Activated T-helper 2 cell treated with anti-CD3 and anti-CD28 coated beads, Interferon-gamma antibody, Interleukin-2, Interleukin-4, amounts not matched to agents 10 μg/mL and 5 μg/mL and 100 μg/mL, durations not matched to agents 14 hours and 24 hours and 36 hours (primary cell): ENCODE results near the gene GRM8. TPM values are rescaled to one million over a fixed set of nuclear protein-coding genes. Genes with fewer than 3 reads are reported as not detected.

Experiments
- DNase-seq: peaks from one replicate; pipeline ENCODE4 v3.0.0; 2021; ENCODE audit warnings: low spot score
- H3K27ac Mint-ChIP-seq: one replicate; pipeline ENCODE4 v1.8.0; 2021; ENCODE audit warnings: mixed read lengths
- H3K27me3 Mint-ChIP-seq: one replicate; pipeline ENCODE4 v1.8.0; 2021; ENCODE audit warnings: low read depth, mixed read lengths
- H3K36me3 Mint-ChIP-seq: one replicate; pipeline ENCODE4 v1.8.0; 2021; ENCODE audit warnings: low read depth, mixed read lengths
- H3K4me1 Mint-ChIP-seq: one replicate; pipeline ENCODE4 v1.8.0; 2021; ENCODE audit warnings: low read depth, mixed read lengths
- H3K4me3 Mint-ChIP-seq: one replicate; pipeline ENCODE4 v1.8.0; 2021; ENCODE audit warnings: low read depth, mild to moderate bottlenecking, moderate library complexity, mixed read lengths
- H3K9me3 Mint-ChIP-seq: one replicate; pipeline ENCODE4 v1.8.0; 2021; ENCODE audit warnings: mixed read lengths
- intact Hi-C: fragments of 100-400 bp; cut with micrococcal nuclease; formaldehyde crosslinking; loops from one replicate; pipeline ENCODE4 v1.15.1; 2023
- total RNA-seq: library from RNA; stranded (reverse); gene quantifications from 2 replicates; pipeline ENCODE4 v1.2.3, GENCODE V29; 2022

GRM8 gene
- total RNA-seq, 1 donor from 2014 or later = not detected

DNA sequence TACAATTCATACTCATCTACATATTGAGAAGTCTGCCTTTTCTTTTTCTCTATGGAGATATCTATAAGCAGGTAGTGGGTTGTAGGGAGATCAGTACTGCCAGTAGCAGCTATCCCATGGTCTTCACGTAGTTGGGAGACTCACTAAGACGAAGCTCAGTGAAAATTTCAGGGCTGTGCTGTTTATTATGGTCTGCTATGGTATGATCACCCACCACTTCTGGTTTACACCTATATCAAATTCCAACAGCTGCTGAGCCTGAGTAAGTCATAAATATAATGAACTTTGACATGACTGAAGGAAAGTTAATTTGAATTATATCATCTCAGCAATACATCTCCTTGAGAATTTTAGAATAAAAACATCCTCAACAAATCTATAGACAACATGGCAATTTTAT lies 741.7 kb downstream of the GRM8 start:
- H3K4me3 Mint-ChIP-seq = no peak overlapping the region
- no peaks in the 10 kb centered on the region for H3K4me1 Mint-ChIP-seq
- no peak for DNase-seq
- intact Hi-C loops = no loop called here
- H3K27ac Mint-ChIP-seq = no peak overlapping the region
- H3K36me3 Mint-ChIP-seq = no peaks in the 10 kb centered on the region
- no peaks in the 10 kb centered on the region for H3K27me3 Mint-ChIP-seq
- H3K9me3 Mint-ChIP-seq = no peaks in the 10 kb centered on the region

DNA sequence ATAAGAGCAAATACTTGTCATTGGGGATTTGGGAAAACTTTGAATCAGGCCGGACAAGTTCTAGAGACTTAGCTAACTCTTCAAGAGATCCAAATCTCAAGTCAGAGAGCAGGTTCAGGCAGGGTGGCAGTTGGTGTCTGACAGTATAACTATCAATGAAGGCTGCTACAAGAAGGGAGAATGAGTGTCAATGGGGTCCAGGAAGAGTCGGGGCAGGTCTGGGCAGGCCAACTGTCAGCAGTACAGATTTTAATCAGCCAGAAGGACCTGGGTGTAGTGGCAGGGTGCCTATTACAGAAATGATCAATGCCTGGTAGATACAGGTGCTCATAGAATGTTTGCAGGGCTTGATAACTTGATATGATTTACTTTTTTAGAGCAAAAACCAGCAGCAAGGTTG lies 751.1 kb downstream of the GRM8 start:
- peaks cover 4% of the 10 kb centered on the region for H3K9me3 Mint-ChIP-seq
- H3K36me3 Mint-ChIP-seq = no peaks in the 10 kb centered on the region
- H3K27ac Mint-ChIP-seq = no peak overlapping the region
- intact Hi-C loops = no loop called here
- no peak for DNase-seq
- H3K4me1 Mint-ChIP-seq = no peaks in the 10 kb centered on the region
- no peak overlapping the region for H3K4me3 Mint-ChIP-seq
- H3K27me3 Mint-ChIP-seq = no peaks in the 10 kb centered on the region

DNA sequence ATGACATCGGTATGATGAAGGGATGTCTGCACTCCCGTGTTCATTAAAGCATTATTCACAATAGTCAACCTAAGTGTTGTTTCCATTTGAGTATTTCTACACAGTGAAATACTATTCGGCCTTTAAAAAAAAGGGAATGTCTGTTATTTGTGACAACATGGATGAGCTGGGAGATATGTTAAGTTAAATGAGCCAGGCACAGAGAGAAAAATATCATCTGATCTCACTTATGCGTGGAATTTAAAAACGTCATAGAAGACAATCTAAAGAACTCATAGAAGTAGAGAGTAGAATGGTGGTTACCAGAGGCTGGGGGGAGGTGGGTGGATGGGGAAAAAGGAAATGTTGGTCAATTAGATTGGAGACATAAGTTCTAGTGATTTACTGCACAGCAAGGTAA lies 753.3 kb downstream of the GRM8 start:
- H3K27me3 Mint-ChIP-seq = no peaks in the 10 kb centered on the region
- peaks cover 4% of the 10 kb centered on the region for H3K9me3 Mint-ChIP-seq
- DNase-seq = no peak
- H3K27ac Mint-ChIP-seq = no peak overlapping the region
- intact Hi-C loops = no loop called here
- H3K36me3 Mint-ChIP-seq = no peaks in the 10 kb centered on the region
- H3K4me3 Mint-ChIP-seq = no peak overlapping the region
- no peaks in the 10 kb centered on the region for H3K4me1 Mint-ChIP-seq

DNA sequence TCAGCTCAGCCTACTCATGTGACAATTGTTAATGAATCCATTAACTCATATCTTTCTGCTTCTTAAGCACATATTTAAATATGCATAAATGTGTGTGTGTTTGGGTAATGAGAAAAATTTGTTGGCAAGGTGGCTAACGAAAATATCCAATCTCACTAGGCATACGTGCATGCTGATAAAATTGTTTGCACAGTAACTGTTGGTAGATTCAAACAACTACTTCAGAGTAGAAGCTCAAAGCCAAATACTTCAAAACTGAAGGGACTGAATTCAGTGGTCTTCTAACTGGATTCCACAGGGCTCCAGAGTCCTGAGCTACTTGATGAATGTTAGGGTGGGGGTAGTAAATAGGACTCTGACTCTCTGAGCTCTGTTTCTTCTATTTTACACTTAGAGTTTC lies 757.0 kb downstream of the GRM8 start:
- Mint-ChIP-seq H3K36me3 (no peaks in the 10 kb centered on the region), H3K4me3 (no peak overlapping the region), H3K27me3 (no peaks in the 10 kb centered on the region), H3K27ac (no peak overlapping the region), H3K9me3 (peaks cover 4% of the 10 kb centered on the region), H3K4me1 (no peaks in the 10 kb centered on the region)
- no peak for DNase-seq
- intact Hi-C loops = no loop called here

DNA sequence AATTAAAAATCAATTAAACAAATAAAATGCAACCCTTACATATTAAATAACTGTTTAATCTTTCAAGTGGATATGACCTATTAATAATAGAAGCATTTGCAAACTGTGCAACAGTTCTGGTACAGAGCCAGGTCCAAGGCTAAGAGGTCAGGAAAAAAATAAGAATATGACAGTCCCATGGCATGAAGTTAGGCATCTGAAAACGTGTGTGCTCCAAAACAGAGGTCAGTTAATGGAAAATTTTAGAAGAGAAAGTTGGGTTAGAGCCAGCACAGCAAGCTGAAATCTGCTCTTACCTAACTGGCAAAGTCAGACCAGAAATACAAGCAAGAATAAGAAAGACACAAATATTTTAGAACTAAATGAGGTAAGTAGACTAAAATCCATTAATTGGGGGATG lies 757.7 kb downstream of the GRM8 start:
- no peak overlapping the region for H3K27ac Mint-ChIP-seq
- H3K4me3 Mint-ChIP-seq = no peak overlapping the region
- DNase-seq = no peak
- H3K9me3 Mint-ChIP-seq = peaks cover 4% of the 10 kb centered on the region
- intact Hi-C loops = no loop called here
- no peaks in the 10 kb centered on the region for H3K4me1 Mint-ChIP-seq
- H3K36me3 Mint-ChIP-seq = no peaks in the 10 kb centered on the region
- no peaks in the 10 kb centered on the region for H3K27me3 Mint-ChIP-seq

DNA sequence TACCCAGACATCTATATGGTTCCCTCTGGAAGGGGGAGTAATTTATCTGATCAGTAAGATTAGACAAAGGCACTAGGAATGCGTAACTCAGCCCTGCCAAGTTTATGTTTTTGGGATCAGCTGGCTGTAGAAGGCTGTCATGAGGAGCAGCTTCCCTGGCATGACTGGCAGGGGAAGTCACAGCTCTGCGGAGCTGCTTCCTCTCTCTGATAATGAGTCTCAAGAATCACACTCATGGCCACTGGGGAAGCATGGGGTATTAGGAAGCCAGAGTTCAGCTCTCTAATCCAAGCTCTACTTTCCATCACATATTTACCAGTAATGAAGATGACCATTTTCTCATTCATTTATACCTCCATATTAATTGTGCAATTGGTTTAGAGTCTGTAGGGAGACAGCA lies 758.9 kb downstream of the GRM8 start:
- no peaks in the 10 kb centered on the region for H3K4me1 Mint-ChIP-seq
- H3K27me3 Mint-ChIP-seq = no peaks in the 10 kb centered on the region
- no peak overlapping the region for H3K4me3 Mint-ChIP-seq
- H3K36me3 Mint-ChIP-seq = no peaks in the 10 kb centered on the region
- DNase-seq = no peak
- intact Hi-C loops = no loop called here
- H3K9me3 Mint-ChIP-seq = peaks cover 3% of the 10 kb centered on the region
- H3K27ac Mint-ChIP-seq = no peak overlapping the region

DNA sequence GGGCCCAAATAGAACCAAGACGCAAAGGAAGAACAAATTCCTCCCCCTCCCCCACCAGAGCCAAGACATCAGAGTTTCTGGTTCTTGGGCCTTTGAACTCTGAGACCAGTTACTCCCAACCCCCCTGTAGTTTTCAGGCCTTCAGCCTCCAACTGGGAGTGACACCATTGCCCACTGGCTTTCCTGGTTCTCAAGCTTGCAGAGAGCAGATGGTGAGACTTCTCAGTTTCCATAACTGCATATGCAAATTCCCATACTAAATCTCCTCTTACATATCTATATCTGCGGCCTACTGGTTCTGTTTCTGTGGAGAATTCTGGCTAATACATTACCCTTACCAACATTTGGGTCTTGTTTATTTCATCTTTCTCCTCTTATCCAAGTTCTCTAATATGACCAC lies 762.9 kb downstream of the GRM8 start:
- H3K4me1 Mint-ChIP-seq = no peaks in the 10 kb centered on the region
- no peaks in the 10 kb centered on the region for H3K36me3 Mint-ChIP-seq

DNA sequence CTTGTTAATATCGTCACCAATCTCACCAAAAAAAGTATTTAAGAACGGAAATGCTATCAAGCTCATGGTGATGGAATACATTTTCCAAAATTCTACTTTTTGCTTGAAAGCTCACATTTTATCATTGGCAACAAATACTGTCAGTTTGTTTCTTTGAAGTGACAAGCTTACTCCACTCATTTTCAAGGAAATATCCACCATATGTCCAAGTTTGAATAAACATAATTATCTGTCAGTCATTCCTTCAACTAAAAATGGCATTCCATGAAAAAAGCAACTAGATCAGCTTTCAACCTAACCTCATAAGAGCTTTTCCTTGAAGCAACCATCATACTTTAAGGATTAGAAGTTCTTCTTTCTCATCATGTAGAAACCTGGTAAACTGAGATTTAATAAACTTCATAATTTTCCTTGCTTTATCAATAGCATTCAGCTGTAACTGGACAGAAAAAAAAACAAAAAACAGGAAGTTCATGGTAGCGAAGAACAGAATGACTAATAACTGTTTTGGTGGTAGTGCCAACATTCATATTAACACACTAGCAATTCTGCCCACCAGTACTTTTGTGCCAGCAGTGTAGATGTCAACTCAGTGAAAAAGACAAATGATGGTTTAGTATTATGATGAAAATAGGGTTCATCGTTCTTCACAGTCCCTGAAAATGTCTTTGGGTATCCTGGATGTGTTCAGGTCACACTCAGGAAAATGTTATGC lies 764.9 kb downstream of the GRM8 start:
- DNase-seq = no peak
- no peaks in the 10 kb centered on the region for H3K4me1 Mint-ChIP-seq
- no peak overlapping the region for H3K4me3 Mint-ChIP-seq
- peaks cover 7% of the 10 kb centered on the region for H3K9me3 Mint-ChIP-seq
- no peaks in the 10 kb centered on the region for H3K36me3 Mint-ChIP-seq
- intact Hi-C loops = no loop called here
- no peaks in the 10 kb centered on the region for H3K27me3 Mint-ChIP-seq
- H3K27ac Mint-ChIP-seq = no peak overlapping the region

More for the DNA sequence above, 762.9 kb downstream of the GRM8 start:
- intact Hi-C loops = no loop called here
- Mint-ChIP-seq H3K27me3 (no peaks in the 10 kb centered on the region), H3K4me3 (no peak overlapping the region), H3K27ac (no peak overlapping the region), H3K9me3 (peaks cover 6% of the 10 kb centered on the region)
- no peak for DNase-seq

DNA sequence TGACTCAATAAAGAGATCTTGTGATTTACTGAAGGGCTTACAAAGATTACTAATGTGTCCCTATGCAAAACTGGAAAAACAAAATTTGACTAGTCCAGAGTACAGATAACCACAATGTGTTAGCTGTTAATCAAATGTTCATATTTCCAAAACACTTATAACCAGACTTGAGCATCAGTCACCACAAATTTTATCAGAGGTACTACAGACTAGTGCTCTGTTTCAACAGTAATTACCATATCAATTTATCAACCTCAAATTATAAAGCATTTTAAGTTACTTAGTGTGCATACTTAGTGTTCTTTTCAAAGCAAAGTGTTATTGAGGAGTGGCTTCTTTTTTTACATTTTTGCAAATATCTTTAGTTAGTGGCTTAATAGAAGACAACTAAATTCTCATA lies 765.9 kb downstream of the GRM8 start:
- H3K4me1 Mint-ChIP-seq = no peaks in the 10 kb centered on the region
- intact Hi-C loops = no loop called here
- H3K27me3 Mint-ChIP-seq = no peaks in the 10 kb centered on the region
- H3K36me3 Mint-ChIP-seq = no peaks in the 10 kb centered on the region
- H3K27ac Mint-ChIP-seq = no peak overlapping the region
- H3K9me3 Mint-ChIP-seq = peaks cover 7% of the 10 kb centered on the region
- H3K4me3 Mint-ChIP-seq = no peak overlapping the region
- DNase-seq = no peak

DNA sequence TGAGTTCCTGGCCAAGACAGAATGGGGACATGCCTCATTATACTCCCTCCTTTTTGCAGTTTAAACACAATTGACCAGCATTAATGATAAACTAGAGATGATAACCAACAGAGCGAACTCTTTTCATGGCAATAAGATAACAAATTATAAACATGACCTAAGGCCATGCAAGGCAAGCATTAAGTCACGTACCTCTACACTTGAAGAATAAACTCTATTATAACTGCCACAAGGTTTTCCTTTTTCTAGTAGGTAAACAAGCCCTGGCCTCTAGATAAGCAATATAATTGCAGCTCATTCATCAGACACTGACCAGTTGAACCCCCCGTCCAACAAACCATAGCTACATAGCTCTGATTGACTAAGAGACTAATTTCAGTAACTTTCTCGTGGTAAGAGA lies 767.0 kb downstream of the GRM8 start:
- H3K27me3 Mint-ChIP-seq = no peaks in the 10 kb centered on the region
- no peaks in the 10 kb centered on the region for H3K36me3 Mint-ChIP-seq

DNA sequence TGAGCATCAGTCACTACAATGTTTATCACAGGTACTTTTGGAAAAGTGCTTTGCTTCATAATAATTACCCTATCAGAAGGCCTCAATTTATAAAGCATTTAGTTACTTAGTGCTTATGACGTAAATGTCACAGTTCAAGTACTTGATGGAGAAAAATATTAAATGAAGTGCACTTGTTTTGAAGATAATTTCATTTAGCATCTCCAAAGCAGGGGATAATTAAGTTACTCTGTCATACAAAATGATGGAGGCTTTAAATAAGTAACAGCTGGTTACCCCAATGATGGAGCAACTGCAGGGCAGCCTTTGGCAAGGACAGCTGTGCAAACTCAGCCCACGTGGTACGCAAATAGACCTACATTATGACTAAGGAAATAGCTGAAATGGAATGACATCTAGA lies 768.8 kb downstream of the GRM8 start:
- H3K4me1 Mint-ChIP-seq = no peaks in the 10 kb centered on the region
- no peaks in the 10 kb centered on the region for H3K27me3 Mint-ChIP-seq
- intact Hi-C loops = no loop called here
- H3K36me3 Mint-ChIP-seq = no peaks in the 10 kb centered on the region
- H3K9me3 Mint-ChIP-seq = peaks cover 5% of the 10 kb centered on the region
- DNase-seq = no peak
- H3K4me3 Mint-ChIP-seq = no peak overlapping the region
- no peak overlapping the region for H3K27ac Mint-ChIP-seq

More for the DNA sequence above, 767.0 kb downstream of the GRM8 start:
- intact Hi-C loops = no loop called here
- H3K27ac Mint-ChIP-seq = no peak overlapping the region
- no peak for DNase-seq
- peaks cover 7% of the 10 kb centered on the region for H3K9me3 Mint-ChIP-seq
- H3K4me1 Mint-ChIP-seq = no peaks in the 10 kb centered on the region
- H3K4me3 Mint-ChIP-seq = no peak overlapping the region

DNA sequence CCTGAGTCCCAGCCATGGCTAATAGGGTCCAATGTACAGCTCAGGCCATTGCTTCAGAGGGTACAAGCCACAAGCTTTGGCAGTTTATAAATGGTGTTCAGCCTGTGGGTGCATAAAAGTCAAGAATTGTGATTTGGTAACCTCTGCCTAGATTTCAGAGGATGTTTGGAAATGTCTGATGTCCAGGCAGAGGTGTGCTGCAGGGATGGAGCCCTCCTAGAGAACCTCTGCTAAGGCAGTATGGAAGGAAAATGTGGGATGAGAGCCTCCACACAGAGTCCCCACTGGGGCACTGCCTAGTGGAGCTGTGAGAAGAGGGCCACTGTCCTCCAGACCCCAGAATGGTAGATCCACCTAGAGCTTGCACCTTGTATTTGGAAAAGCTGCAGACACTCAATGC lies 779.9 kb downstream of the GRM8 start:
- Mint-ChIP-seq H3K36me3 (no peaks in the 10 kb centered on the region), H3K4me3 (no peak overlapping the region), H3K27me3 (no peaks in the 10 kb centered on the region), H3K9me3 (peaks cover 34% of the 10 kb centered on the region), H3K27ac (no peak overlapping the region), H3K4me1 (no peaks in the 10 kb centered on the region)
- no peak for DNase-seq
- intact Hi-C loops = no loop called here

DNA sequence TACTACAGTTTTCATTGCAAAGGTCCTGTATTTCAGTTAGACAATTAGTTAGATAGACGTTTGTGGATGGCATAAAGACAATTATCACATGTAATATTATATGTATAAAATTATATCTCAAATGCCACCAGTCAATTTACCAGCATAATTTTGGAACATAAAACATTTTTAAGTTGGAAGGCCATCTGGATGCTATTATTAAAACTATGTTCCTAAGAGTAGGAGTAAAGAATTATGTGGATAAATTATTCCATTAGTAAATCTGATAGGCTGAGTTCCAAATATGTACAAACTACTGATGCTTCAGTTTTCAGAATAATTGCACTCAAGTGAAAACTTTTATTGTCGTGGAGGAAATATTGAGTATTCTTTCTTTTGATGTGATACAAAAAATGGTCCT lies 790.3 kb downstream of the GRM8 start:
- H3K4me1 Mint-ChIP-seq = no peaks in the 10 kb centered on the region
- H3K9me3 Mint-ChIP-seq = peaks cover 3% of the 10 kb centered on the region
- DNase-seq = no peak
- H3K27ac Mint-ChIP-seq = no peak overlapping the region
- H3K4me3 Mint-ChIP-seq = no peak overlapping the region
- no peaks in the 10 kb centered on the region for H3K36me3 Mint-ChIP-seq
- intact Hi-C loops = no loop called here
- H3K27me3 Mint-ChIP-seq = no peaks in the 10 kb centered on the region

DNA sequence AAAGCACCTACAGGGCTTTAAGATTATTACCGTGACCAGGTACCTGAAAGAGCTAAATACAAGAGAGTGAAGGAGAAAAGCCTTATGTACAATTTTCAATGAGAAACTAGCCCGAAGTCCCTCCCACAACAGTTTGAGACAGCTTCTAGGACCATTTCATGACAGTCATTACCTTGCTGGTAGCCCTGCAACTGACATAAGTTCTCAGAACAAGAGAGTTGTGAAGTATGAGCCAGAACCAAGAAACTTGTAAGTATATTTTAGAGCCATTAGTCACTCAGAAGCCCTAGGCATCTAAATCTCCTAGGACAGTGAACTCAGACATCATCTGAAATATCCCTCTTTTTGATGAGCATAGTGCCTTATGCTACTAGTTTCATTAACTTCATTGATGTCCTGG lies 792.1 kb downstream of the GRM8 start:
- H3K27ac Mint-ChIP-seq = no peak overlapping the region

More for the DNA sequence above, 792.1 kb downstream of the GRM8 start:
- DNase-seq = no peak
- H3K4me1 Mint-ChIP-seq = no peaks in the 10 kb centered on the region
- no peaks in the 10 kb centered on the region for H3K27me3 Mint-ChIP-seq
- no peaks in the 10 kb centered on the region for H3K36me3 Mint-ChIP-seq
- H3K9me3 Mint-ChIP-seq = peaks cover 5% of the 10 kb centered on the region
- intact Hi-C loops = no loop called here
- H3K4me3 Mint-ChIP-seq = no peak overlapping the region
